DOHH2 (cell line): ENCODE measurements around the gene KIAA1671.

Source experiments
- H3F3A ChIP-seq: fragments of 200-600 bp; sonication (generic), shearing (Covaris generic); 2 replicates; pipeline ENCODE4 v1.6.0; 2016; ENCODE audit warnings: antibody characterized with exemption, mild to moderate bottlenecking; ENCODE audit not compliant: control insufficient read depth, insufficient read depth
- H3K27ac ChIP-seq: fragments of 200-600 bp; sonication (generic); 2 replicates; pipeline ENCODE4 v1.5.1; 2014; ENCODE audit warnings: low read depth, mild to moderate bottlenecking, low read length, moderate library complexity
- H3K27me3 ChIP-seq: fragments of 200-600 bp; sonication (generic); 2 replicates; pipeline ENCODE4 v1.6.1; 2014; ENCODE audit warnings: mild to moderate bottlenecking, low read length, mixed read lengths; ENCODE audit not compliant: control insufficient read depth
- H3K36me3 ChIP-seq: fragments of 200-600 bp; sonication (generic); 2 replicates; pipeline ENCODE4 v1.6.1; 2014; ENCODE audit warnings: mild to moderate bottlenecking, low read length, moderate library complexity, mixed read lengths; ENCODE audit not compliant: control insufficient read depth
- H3K4me1 ChIP-seq: fragments of 200-600 bp; sonication (generic); 2 replicates; pipeline ENCODE4 v1.6.1; 2014; ENCODE audit warnings: mild to moderate bottlenecking, low read length, mixed read lengths; ENCODE audit not compliant: control insufficient read depth
- H3K4me2 ChIP-seq: fragments of 200-600 bp; sonication (generic); 2 replicates; pipeline ENCODE4 v1.6.0; 2014; ENCODE audit warnings: mild to moderate bottlenecking, low read length, moderate library complexity
- H3K4me3 ChIP-seq: fragments of 200-600 bp; sonication (generic); 2 replicates; pipeline ENCODE4 v1.5.1; 2014; ENCODE audit warnings: mild to moderate bottlenecking, low read length, mixed read lengths
- H3K79me2 ChIP-seq: fragments of 200-600 bp; sonication (generic); 2 replicates; pipeline ENCODE4 v1.6.1; 2014; ENCODE audit warnings: mild to moderate bottlenecking, low read length, mixed read lengths; ENCODE audit not compliant: control insufficient read depth
- H3K9me2 ChIP-seq: fragments of 200-600 bp; sonication (generic); replicated peaks from 2 replicates; pipeline ENCODE4 v1.6.1; 2014; ENCODE audit warnings: mild to moderate bottlenecking, low read length, mixed read lengths; ENCODE audit not compliant: control insufficient read depth
- H3K9me3 ChIP-seq: fragments of 200-600 bp; sonication (generic); 2 replicates; pipeline ENCODE4 v1.6.1; 2014; ENCODE audit warnings: antibody characterized with exemption, low read length, mixed read lengths; ENCODE audit not compliant: control insufficient read depth, insufficient read depth
- H4K20me1 ChIP-seq: fragments of 200-600 bp; sonication (generic); 2 replicates; pipeline ENCODE4 v1.6.0; 2014; ENCODE audit warnings: low read depth, mild to moderate bottlenecking, antibody characterized with exemption, low read length, moderate library complexity; ENCODE audit not compliant: control insufficient read depth, insufficient read depth
- EZH2phosphoT487 ChIP-seq: fragments of 200-600 bp; sonication (generic); IDR thresholded peaks from 2 replicates; pipeline ENCODE4 v1.6.1; 2017; ENCODE audit warnings: borderline replicate concordance, mild to moderate bottlenecking, antibody characterized with exemption, low read length, moderate library complexity, mixed read lengths
- TF ChIP-seq, protein P1 (sequence below): fragments of 200-600 bp; sonication (generic); IDR thresholded peaks from one replicate; pipeline ENCODE4 v1.5.1; 2014; ENCODE audit warnings: antibody characterized with exemption, mild to moderate bottlenecking, low read depth, low read length; ENCODE audit not compliant: poor library complexity, severe bottlenecking

Gene KIAA1671

DNA sequence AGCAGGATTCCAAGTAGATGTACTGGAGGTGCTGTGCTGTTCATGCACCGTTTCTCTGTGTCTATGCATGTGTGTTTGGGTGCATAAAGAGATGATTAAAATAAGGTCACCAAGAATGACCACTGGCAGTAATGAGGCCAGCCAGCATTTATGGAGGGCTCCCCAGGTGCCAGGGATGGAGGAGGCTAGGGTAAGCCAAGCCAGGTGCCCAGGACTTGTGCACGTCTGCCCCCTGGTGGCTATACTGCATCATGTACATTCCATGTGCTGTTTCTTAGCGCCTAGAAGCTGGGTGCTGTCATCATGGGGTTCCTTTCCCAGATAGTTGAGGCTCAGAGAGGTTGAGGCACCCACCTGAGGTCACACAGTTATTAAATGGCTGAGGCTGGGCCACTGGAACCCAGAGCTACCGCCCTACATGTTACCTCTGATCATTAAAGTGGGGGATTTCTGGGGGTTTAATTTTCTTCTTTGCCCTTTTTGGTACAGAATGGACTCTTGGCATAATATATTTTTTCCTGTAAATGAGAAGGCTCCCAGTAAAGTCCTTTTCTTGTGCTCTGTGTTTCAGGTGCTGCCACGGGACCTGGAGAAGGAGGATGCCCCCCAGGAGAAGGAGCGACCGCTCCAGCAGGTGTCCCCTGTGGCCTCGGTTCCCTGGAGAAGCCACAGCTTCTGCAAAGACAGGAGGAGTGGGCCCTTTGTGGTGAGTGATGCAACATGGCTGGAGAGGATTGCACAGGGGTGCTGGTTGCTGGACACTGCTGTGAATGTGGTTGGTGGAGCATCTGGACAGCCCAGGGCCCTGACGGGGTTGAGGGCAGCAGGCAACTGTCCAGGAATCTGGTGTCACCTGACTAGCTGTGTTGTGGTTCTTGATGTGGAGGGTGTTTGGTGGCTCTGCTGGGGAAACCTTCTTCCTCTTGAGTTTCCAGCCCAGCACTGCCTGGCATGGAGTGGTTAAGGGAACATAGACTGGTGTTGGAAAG, 96.4 kb downstream of the KIAA1671 start:
- H4K20me1 ChIP-seq, result no peaks in the 10 kb centered on the region
- no peak overlapping the region for H3K4me2 ChIP-seq
- H3K9me2 ChIP-seq, result no peaks in the 10 kb centered on the region
- H3K4me1 ChIP-seq, result no peaks in the 10 kb centered on the region
- no peak overlapping the region for H3K4me3 ChIP-seq
- H3F3A ChIP-seq, result no peaks in the 10 kb centered on the region
- TF ChIP-seq EZH2phosphoT487, result no peak
- TF ChIP-seq, protein P1, sequence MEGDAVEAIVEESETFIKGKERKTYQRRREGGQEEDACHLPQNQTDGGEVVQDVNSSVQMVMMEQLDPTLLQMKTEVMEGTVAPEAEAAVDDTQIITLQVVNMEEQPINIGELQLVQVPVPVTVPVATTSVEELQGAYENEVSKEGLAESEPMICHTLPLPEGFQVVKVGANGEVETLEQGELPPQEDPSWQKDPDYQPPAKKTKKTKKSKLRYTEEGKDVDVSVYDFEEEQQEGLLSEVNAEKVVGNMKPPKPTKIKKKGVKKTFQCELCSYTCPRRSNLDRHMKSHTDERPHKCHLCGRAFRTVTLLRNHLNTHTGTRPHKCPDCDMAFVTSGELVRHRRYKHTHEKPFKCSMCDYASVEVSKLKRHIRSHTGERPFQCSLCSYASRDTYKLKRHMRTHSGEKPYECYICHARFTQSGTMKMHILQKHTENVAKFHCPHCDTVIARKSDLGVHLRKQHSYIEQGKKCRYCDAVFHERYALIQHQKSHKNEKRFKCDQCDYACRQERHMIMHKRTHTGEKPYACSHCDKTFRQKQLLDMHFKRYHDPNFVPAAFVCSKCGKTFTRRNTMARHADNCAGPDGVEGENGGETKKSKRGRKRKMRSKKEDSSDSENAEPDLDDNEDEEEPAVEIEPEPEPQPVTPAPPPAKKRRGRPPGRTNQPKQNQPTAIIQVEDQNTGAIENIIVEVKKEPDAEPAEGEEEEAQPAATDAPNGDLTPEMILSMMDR, result peak; percentile 88
- no peak overlapping the region for H3K27ac ChIP-seq
- H3K79me2 ChIP-seq, result no peaks in the 10 kb centered on the region
- H3K9me3 ChIP-seq, result peaks cover 7% of the 10 kb centered on the region
- no peaks in the 10 kb centered on the region for H3K36me3 ChIP-seq
- no peaks in the 10 kb centered on the region for H3K27me3 ChIP-seq

DNA sequence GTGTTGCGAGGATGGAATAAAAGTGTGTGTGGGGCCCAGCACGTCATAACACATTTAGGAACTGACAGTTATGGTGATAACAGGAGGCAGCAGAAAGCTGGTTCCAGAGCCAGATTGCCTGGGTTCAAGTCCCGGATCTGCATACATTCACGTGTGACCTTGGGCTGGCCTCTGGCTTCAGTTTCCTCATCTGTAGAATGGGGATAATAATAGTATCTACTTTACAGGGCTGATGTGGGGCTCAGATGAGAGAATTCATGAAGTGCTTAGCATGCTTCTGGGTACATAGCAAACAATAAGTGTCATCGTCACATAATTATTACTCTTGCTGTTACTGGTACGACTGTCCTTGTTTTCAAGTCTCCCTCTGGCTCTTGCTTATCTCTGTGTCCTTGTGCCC, 97.3 kb downstream of the KIAA1671 start:
- Histone ChIP-seq H3K4me2 (no peak overlapping the region), H3F3A (no peaks in the 10 kb centered on the region), H3K9me2 (no peaks in the 10 kb centered on the region), H3K27ac (no peak overlapping the region), H3K79me2 (no peaks in the 10 kb centered on the region), H3K36me3 (no peaks in the 10 kb centered on the region), H4K20me1 (no peaks in the 10 kb centered on the region), H3K9me3 (peaks cover 7% of the 10 kb centered on the region), H3K4me3 (no peak overlapping the region), H3K27me3 (no peaks in the 10 kb centered on the region), H3K4me1 (no peaks in the 10 kb centered on the region)
- TF ChIP-seq, protein P1, result no peak
- TF ChIP-seq EZH2phosphoT487, result no peak

DNA sequence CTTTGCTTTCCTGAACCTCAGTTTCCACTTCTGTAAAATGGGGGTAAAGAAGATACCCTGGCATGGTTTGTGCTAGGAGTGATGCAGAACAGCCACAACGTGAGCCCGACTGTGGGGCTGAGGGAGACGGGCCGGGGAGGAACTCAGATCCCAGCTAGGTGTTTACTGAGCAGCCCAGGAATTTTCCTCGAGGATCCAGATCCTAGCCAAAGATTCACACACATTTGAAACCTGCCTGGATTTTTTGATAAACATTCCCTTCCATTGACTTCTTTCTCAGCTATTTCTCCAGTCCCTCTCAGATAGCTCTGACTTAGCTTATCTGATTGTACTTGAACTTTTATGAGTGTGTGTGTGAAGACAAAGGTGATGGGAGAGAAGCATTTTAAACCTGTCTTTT, 98.0 kb downstream of the KIAA1671 start:
- Histone ChIP-seq H3K36me3 (no peaks in the 10 kb centered on the region), H3K79me2 (no peaks in the 10 kb centered on the region)
- TF ChIP-seq EZH2phosphoT487, result no peak
- TF ChIP-seq, protein P1, result no peak

More for the DNA sequence above, 98.0 kb downstream of the KIAA1671 start:
- Histone ChIP-seq H3K9me3 (peaks cover 7% of the 10 kb centered on the region), H3F3A (no peaks in the 10 kb centered on the region), H3K9me2 (no peaks in the 10 kb centered on the region), H3K4me1 (no peaks in the 10 kb centered on the region), H3K27me3 (no peaks in the 10 kb centered on the region), H4K20me1 (no peaks in the 10 kb centered on the region), H3K4me3 (no peak overlapping the region), H3K27ac (no peak overlapping the region), H3K4me2 (no peak overlapping the region)
